ENCODE data around the gene IGSF10. TPM values are rescaled to one million over a fixed set of nuclear protein-coding genes. Genes with fewer than 3 reads are reported as not detected.

IGSF10 gene
- total and polyA plus RNA-seq, 4 donors: 0.24 to 1.6 (median 0.73) TPM

DNA sequence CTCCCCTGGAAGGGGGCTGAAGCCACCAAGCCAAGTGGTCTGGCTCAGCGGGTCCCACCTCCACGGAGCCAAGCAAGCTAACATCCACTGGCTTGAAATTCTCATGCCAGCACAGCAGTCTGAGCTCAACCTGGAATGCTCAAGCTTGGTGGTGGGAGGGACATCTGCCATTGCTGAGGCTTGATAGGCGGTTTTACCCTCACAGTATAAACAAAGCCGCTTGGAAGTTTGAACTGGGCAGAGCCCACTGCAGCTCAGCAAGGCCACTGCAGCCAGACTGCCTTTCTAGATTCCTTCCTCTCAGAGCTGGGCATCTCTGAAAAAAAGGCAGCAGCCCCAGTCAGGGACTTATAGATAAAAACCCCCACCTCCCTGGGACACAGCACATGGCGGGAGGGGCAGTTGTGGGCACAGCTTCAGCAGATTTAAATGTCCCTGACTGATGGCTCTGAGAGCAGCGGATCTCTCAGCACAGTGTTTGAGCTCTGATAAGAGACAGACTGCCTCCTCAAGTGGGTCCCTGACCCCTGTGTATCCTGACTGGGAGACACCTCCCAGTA, 23.2 kb upstream of the IGSF10 start (continued):
- TF ChIP-seq, protein P1, sequence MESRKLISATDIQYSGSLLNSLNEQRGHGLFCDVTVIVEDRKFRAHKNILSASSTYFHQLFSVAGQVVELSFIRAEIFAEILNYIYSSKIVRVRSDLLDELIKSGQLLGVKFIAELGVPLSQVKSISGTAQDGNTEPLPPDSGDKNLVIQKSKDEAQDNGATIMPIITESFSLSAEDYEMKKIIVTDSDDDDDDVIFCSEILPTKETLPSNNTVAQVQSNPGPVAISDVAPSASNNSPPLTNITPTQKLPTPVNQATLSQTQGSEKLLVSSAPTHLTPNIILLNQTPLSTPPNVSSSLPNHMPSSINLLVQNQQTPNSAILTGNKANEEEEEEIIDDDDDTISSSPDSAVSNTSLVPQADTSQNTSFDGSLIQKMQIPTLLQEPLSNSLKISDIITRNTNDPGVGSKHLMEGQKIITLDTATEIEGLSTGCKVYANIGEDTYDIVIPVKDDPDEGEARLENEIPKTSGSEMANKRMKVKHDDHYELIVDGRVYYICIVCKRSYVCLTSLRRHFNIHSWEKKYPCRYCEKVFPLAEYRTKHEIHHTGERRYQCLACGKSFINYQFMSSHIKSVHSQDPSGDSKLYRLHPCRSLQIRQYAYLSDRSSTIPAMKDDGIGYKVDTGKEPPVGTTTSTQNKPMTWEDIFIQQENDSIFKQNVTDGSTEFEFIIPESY (IDR thresholded peaks at IDR 0.05): no peak
- TF ChIP-seq TAF1 (conservative IDR thresholded peaks at IDR 0.05): no peak

DNA sequence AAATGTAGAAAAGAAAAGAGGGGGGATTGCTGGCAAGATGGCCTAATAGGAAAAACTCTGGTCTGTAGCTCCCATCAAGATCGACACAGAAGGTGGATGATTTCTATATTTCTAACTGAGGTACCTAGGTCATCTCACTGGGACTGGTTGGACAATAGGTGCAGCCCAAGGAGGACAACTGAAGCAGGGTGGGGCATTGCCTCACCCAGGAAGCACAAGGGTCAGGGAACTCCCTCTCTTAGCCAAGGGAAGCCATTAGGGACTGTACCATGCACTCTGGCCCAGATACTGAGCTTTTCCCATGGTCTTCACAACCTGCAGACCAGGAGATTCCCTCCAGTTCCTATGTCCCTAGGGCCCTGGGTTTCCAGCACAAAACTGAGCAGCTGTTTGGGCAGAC, 22.6 kb upstream of the IGSF10 start:
- Histone ChIP-seq H3K27me3 (ENCODE audit: control insufficient read depth in 4 of 4, insufficient read depth in 4 of 4, low read length in 3 of 4) (no peaks in the 10 kb centered on the region), H3K9ac (ENCODE audit: low read depth in 1 of 2, low read length in 2 of 2) (no peak overlapping the region), H3K4me1 (ENCODE audit: control insufficient read depth in 4 of 4, insufficient read depth in 4 of 4, low read length in 3 of 4) (no peaks in the 10 kb centered on the region), H3K36me3 (ENCODE audit: control insufficient read depth in 4 of 4, insufficient read depth in 3 of 4, low read depth in 1 of 4, low read length in 3 of 4) (no peaks in the 10 kb centered on the region), H3K9me3 (ENCODE audit: control insufficient read depth in 4 of 4, low read length in 3 of 4) (peaks cover 0 to 8% (median 0%) of the 10 kb centered on the region in 4 donors), H3K4me3 (ENCODE audit: low read depth in 1 of 3, low read length in 3 of 3) (no peak overlapping the region), H3K27ac (ENCODE audit: low read depth in 1 of 2, low read length in 2 of 2) (no peak overlapping the region)
- WGBS: 93% methylated on average over 1 of the region's 1 CpG
- DNase-seq (ENCODE audit: low spot score): no peak
- TF ChIP-seq, protein P2, sequence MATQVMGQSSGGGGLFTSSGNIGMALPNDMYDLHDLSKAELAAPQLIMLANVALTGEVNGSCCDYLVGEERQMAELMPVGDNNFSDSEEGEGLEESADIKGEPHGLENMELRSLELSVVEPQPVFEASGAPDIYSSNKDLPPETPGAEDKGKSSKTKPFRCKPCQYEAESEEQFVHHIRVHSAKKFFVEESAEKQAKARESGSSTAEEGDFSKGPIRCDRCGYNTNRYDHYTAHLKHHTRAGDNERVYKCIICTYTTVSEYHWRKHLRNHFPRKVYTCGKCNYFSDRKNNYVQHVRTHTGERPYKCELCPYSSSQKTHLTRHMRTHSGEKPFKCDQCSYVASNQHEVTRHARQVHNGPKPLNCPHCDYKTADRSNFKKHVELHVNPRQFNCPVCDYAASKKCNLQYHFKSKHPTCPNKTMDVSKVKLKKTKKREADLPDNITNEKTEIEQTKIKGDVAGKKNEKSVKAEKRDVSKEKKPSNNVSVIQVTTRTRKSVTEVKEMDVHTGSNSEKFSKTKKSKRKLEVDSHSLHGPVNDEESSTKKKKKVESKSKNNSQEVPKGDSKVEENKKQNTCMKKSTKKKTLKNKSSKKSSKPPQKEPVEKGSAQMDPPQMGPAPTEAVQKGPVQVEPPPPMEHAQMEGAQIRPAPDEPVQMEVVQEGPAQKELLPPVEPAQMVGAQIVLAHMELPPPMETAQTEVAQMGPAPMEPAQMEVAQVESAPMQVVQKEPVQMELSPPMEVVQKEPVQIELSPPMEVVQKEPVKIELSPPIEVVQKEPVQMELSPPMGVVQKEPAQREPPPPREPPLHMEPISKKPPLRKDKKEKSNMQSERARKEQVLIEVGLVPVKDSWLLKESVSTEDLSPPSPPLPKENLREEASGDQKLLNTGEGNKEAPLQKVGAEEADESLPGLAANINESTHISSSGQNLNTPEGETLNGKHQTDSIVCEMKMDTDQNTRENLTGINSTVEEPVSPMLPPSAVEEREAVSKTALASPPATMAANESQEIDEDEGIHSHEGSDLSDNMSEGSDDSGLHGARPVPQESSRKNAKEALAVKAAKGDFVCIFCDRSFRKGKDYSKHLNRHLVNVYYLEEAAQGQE (IDR thresholded peaks at IDR 0.05): no peak
- no peak for TF ChIP-seq NR2F2 (IDR thresholded peaks at IDR 0.05)
- no peak for TF ChIP-seq RAD21 (IDR thresholded peaks at IDR 0.05)
- no peak for TF ChIP-seq HNF4A (conservative IDR thresholded peaks at IDR 0.05)
- TF ChIP-seq, protein P3, sequence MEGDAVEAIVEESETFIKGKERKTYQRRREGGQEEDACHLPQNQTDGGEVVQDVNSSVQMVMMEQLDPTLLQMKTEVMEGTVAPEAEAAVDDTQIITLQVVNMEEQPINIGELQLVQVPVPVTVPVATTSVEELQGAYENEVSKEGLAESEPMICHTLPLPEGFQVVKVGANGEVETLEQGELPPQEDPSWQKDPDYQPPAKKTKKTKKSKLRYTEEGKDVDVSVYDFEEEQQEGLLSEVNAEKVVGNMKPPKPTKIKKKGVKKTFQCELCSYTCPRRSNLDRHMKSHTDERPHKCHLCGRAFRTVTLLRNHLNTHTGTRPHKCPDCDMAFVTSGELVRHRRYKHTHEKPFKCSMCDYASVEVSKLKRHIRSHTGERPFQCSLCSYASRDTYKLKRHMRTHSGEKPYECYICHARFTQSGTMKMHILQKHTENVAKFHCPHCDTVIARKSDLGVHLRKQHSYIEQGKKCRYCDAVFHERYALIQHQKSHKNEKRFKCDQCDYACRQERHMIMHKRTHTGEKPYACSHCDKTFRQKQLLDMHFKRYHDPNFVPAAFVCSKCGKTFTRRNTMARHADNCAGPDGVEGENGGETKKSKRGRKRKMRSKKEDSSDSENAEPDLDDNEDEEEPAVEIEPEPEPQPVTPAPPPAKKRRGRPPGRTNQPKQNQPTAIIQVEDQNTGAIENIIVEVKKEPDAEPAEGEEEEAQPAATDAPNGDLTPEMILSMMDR (IDR thresholded peaks at IDR 0.05; ENCODE audit: low read depth, low read length, missing input control): no peak
- no peak for TF ChIP-seq YY1 (IDR thresholded peaks at IDR 0.05)
- no peak for TF ChIP-seq TAF1 (conservative IDR thresholded peaks at IDR 0.05)
- TF ChIP-seq FOXA2 (IDR thresholded peaks at IDR 0.05): no peak
- TF ChIP-seq JUND (IDR thresholded peaks at IDR 0.05): no peak
- TF ChIP-seq, protein P1 (IDR thresholded peaks at IDR 0.05): no peak
- TF ChIP-seq, protein P4, sequence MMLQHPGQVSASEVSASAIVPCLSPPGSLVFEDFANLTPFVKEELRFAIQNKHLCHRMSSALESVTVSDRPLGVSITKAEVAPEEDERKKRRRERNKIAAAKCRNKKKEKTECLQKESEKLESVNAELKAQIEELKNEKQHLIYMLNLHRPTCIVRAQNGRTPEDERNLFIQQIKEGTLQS (IDR thresholded peaks at IDR 0.05): no peak
